Activated T-helper 1 cell treated with anti-CD3 and anti-CD28 coated beads, Interleukin-12 subunit alpha, Interleukin-12 subunit beta, Interleukin-2, Interleukin-4 antibody, amounts not matched to agents 30 ng/mL and 10 ng/mL and 1 ng/mL, durations not matched to agents 14 hours and 24 hours and 36 hours (primary cell): ENCODE measurements around the gene MTHFD2L. TPM values are rescaled to one million over a fixed set of nuclear protein-coding genes. Genes with fewer than 3 reads are reported as not detected.

Experiments
- DNase-seq: peaks from one replicate; pipeline ENCODE4 v3.0.0; 2021; ENCODE audit warnings: low spot score
- H3K27ac Mint-ChIP-seq: one replicate; pipeline ENCODE4 v1.8.0; 2021; ENCODE audit warnings: mild to moderate bottlenecking, mixed read lengths
- H3K27me3 Mint-ChIP-seq: one replicate; pipeline ENCODE4 v1.8.0; 2022; ENCODE audit warnings: mild to moderate bottlenecking, moderate library complexity, mixed read lengths; ENCODE audit not compliant: insufficient read depth
- H3K36me3 Mint-ChIP-seq: one replicate; pipeline ENCODE4 v1.8.0; 2021; ENCODE audit warnings: low read depth, mixed read lengths
- H3K4me1 Mint-ChIP-seq: one replicate; pipeline ENCODE4 v1.8.0; 2021; ENCODE audit warnings: low read depth, mixed read lengths
- H3K4me3 Mint-ChIP-seq: one replicate; pipeline ENCODE4 v1.8.0; 2021; ENCODE audit warnings: mild to moderate bottlenecking, moderate library complexity, mixed read lengths
- H3K9me3 Mint-ChIP-seq: one replicate; pipeline ENCODE4 v1.8.0; 2021; ENCODE audit warnings: mixed read lengths
- intact Hi-C: fragments of 100-400 bp; cut with micrococcal nuclease; formaldehyde crosslinking; loops from one replicate; pipeline ENCODE4 v1.15.1; 2024
- total RNA-seq: library from RNA; stranded (reverse); gene quantifications from 2 replicates; pipeline ENCODE4 v1.2.3, GENCODE V29; 2022

Gene MTHFD2L
- total RNA-seq, 1 donor from 2014 or later = 9.9 TPM

DNA sequence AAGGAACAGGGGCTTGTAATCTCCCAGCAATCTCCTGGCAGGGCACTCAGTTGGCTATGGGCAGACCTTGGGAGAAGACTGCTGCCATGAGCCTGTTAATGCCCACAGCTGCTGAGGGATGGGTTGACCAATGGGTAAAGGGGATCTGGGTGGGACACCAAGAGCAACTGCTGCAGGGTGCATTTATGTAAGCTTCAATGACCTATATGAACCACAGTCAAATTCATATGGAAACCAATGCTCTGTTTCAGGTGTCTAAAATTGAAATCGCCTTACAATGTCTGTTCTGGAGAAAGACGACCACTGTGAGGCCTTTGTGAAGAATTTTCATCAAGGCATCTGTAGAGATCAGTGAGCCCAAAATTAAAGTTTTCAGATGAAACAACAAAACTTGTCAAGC lies 156.4 kb downstream of the MTHFD2L start:
- Mint-ChIP-seq H3K27ac (no peak overlapping the region), H3K36me3 (no peaks in the 10 kb centered on the region), H3K4me3 (no peak overlapping the region), H3K27me3 (peaks cover 7% of the 10 kb centered on the region), H3K4me1 (no peaks in the 10 kb centered on the region), H3K9me3 (no peaks in the 10 kb centered on the region)
- DNase-seq = no peak
- intact Hi-C loops = no loop called here

DNA sequence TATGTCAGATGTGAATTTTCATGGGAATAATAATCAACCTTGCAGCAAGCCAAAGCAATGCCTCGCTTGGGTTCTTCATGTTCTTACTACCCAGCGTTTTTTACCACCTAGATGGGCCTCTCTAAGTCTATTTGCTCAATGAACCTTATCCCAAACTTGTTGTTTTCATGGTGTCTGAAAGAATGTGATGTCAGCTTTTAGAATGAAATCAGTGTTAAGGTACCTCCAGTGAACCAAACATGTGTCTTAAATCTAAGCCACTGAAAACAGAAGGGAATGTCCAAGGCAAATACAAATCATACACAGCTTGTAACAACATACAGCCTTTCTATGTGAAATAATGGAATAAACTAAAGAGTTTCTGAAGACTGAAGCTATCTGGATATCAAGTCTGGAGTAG lies 157.0 kb downstream of the MTHFD2L start:
- Mint-ChIP-seq H3K27ac (no peak overlapping the region), H3K36me3 (no peaks in the 10 kb centered on the region), H3K27me3 (peaks cover 7% of the 10 kb centered on the region), H3K4me3 (no peak overlapping the region), H3K4me1 (no peaks in the 10 kb centered on the region), H3K9me3 (no peaks in the 10 kb centered on the region)
- intact Hi-C loops = no loop called here
- DNase-seq = no peak

DNA sequence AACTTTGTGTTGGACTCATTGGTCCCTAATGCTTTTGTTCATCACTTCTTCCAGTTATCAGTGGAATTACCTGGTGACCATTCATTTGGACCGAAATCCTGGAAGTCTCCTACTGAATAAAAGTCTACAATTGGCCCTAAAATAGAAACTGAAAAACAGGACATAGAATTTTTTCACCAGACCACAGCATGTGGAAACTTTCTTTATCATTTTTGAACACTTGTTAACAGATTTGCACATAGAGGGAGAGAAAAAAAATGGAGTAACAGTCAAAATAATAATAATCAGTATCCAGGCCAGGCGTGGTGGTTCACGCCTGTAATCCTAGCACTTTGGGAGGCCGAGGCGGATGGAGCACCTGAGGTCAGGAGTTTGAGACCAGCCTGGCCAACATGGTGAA lies 157.5 kb downstream of the MTHFD2L start:
- Mint-ChIP-seq H3K27me3 (peaks cover 7% of the 10 kb centered on the region), H3K4me1 (no peaks in the 10 kb centered on the region), H3K27ac (no peak overlapping the region), H3K9me3 (no peaks in the 10 kb centered on the region), H3K36me3 (no peaks in the 10 kb centered on the region), H3K4me3 (no peak overlapping the region)
- no peak for DNase-seq
- intact Hi-C loops = no loop called here

DNA sequence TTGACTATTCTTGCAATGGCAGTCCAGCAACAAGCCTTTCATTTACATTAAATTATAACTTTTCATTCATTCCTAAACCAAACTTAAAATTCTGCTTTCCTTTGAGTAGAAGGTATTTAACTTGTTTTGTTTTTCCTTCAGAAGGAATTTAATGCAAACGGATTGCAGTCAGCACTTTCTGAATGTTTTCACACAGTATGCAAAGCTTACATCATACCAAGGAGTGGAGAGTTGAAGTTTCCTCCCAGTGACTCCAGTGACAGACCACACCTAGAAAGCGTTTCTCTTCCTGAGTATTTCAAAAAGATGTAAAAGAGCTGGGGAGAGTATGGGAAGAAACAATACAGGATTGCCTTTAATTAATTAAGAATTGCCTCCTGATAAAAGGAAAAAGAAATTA lies 158.5 kb downstream of the MTHFD2L start:
- no peak for DNase-seq
- H3K9me3 Mint-ChIP-seq = no peaks in the 10 kb centered on the region
- peaks cover 11% of the 10 kb centered on the region for H3K27me3 Mint-ChIP-seq
- no peaks in the 10 kb centered on the region for H3K4me1 Mint-ChIP-seq
- H3K4me3 Mint-ChIP-seq = no peak overlapping the region
- intact Hi-C loops = no loop called here
- H3K36me3 Mint-ChIP-seq = no peaks in the 10 kb centered on the region
- H3K27ac Mint-ChIP-seq = no peak overlapping the region

DNA sequence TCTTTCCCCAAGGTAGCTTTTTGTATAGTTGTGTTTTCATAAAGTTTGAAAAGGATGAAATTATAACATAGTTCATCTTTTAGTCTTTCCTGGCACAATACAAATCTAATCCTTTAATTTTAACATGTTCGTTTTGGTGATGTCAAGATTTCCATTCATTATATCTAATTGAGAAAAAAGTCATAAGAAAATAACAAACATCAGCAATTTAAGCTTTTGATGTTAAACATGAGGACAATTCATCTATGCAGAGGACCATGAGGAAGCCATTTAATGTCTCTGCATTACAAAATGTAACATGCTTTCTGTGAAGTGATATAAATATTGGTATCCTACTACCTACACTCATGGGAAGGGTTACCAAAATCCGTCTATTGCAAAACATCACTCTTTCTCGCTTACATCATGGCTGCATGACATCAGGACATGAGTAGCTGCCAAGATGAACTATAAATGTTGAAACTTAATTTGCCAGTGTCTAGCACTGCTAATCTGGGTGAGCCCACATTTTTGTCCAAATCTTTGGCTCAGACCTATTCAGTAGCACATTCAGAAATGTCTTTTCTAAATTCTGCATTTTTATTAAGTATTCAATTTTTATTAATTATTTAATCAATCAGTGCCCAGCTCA lies 159.8 kb downstream of the MTHFD2L start:
- Mint-ChIP-seq H3K27ac (no peak overlapping the region), H3K9me3 (no peaks in the 10 kb centered on the region)

DNA sequence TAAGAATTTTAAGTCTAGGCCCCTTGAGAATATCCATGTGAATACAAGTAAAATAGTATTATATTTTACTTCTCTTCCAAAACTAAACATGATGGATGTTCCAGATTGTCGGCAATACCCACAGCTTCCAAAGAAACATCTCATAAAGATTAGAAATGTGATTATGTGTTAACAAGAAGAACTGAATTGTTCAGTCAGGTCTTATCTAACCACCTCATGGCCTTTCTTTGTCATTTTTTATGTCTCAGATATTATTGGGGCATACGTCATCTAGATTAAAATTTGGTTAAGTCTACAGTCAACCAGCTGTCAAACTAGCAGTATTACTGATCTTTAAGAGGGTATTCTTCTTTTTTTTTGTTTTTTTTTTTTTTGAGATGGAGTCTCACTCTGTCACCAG lies 160.4 kb downstream of the MTHFD2L start:
- Mint-ChIP-seq H3K27me3 (peaks cover 13% of the 10 kb centered on the region), H3K4me3 (no peak overlapping the region), H3K9me3 (no peaks in the 10 kb centered on the region), H3K4me1 (no peaks in the 10 kb centered on the region), H3K27ac (no peak overlapping the region), H3K36me3 (no peaks in the 10 kb centered on the region)
- intact Hi-C loops = no loop called here
- DNase-seq = no peak

More for the DNA sequence above, 159.8 kb downstream of the MTHFD2L start:
- Mint-ChIP-seq H3K27me3 (peaks cover 11% of the 10 kb centered on the region), H3K4me1 (no peaks in the 10 kb centered on the region), H3K36me3 (no peaks in the 10 kb centered on the region), H3K4me3 (no peak overlapping the region)
- intact Hi-C loops = no loop called here
- DNase-seq = no peak

DNA sequence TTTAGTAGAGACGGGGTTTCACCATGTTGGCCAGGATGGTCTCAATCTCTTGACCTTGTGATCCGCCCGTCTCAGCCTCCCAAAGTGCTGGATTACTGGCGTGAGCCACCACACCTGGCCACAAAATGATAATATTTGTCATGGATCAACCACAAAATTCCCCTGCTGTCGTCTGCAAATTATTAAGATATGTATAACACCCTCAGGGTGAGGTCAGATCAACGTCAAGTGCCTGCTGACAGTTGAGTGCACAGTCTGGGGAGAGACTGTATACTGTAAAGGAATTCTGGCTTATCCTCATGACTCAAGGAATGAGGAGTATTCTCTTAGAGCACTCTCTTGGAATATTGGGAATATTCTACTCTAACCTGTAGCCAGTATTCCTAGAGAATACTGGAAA lies 161.6 kb downstream of the MTHFD2L start:
- DNase-seq = no peak
- H3K36me3 Mint-ChIP-seq = no peaks in the 10 kb centered on the region
- intact Hi-C loops = no loop called here
- H3K27ac Mint-ChIP-seq = no peak overlapping the region
- H3K4me1 Mint-ChIP-seq = no peaks in the 10 kb centered on the region
- H3K4me3 Mint-ChIP-seq = no peak overlapping the region
- peaks cover 12% of the 10 kb centered on the region for H3K27me3 Mint-ChIP-seq
- no peaks in the 10 kb centered on the region for H3K9me3 Mint-ChIP-seq

DNA sequence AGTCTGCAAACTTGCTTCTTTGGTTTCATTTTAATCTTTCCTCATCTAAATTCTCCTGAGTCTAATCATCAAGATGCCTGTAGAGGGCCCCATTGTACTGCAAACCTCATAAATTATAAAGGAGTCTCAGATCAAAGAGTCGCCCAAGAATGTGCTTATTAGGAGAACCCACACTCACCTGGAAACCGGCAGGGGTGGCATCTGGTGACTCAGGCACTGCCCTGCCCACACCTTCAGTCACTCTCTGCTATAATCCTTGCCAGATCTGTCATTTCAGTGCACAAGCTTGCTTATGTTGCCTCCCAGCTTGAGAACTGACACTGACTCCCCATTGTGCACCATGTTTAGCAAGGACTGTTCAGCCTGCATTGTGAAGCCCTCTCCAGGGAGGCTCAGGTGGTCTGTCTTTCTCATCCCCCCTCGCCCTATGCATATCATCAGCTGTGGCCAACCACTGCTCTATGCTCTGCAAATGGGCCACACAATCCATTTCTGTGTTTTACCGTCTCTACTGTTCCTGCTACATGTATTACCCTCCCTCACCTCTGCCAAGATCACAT lies 162.7 kb downstream of the MTHFD2L start:
- H3K9me3 Mint-ChIP-seq = no peaks in the 10 kb centered on the region

DNA sequence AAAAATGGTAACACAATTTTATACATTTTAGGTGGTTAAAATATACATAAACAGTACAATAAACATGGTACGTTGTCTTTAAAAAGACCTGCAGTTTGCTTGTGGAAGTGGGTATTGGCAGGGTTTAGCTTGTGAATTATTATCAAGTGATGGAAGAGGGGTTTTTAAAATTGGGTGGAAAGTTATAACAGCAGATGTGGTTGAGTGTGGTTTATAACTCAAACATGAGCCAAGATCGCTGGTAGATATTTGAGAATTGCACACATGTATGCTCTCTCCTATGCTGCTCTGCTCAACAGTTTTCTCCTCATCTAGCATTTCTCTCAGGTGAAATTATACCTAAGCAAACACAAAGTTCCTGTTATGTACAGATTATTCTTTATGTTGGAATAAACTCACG lies 164.4 kb downstream of the MTHFD2L start:
- Mint-ChIP-seq H3K9me3 (no peaks in the 10 kb centered on the region), H3K36me3 (no peaks in the 10 kb centered on the region), H3K4me1 (no peaks in the 10 kb centered on the region), H3K27me3 (peaks cover 14% of the 10 kb centered on the region), H3K27ac (no peak overlapping the region), H3K4me3 (no peak overlapping the region)
- DNase-seq = no peak
- intact Hi-C loops = loop anchor here (5.0 kb wide), 2 partner anchors 125 to 210 kb away; partner anchors contain the start of gene AREG

More for the DNA sequence above, 162.7 kb downstream of the MTHFD2L start:
- H3K4me1 Mint-ChIP-seq = no peaks in the 10 kb centered on the region
- DNase-seq = no peak
- H3K36me3 Mint-ChIP-seq = no peaks in the 10 kb centered on the region
- no peak overlapping the region for H3K27ac Mint-ChIP-seq
- H3K27me3 Mint-ChIP-seq = peaks cover 14% of the 10 kb centered on the region
- intact Hi-C loops = loop anchor here (1.0 to 5.0 kb wide), 5 partner anchors 127 to 355 kb away; partner anchors contain the start of gene AREG
- no peak overlapping the region for H3K4me3 Mint-ChIP-seq

DNA sequence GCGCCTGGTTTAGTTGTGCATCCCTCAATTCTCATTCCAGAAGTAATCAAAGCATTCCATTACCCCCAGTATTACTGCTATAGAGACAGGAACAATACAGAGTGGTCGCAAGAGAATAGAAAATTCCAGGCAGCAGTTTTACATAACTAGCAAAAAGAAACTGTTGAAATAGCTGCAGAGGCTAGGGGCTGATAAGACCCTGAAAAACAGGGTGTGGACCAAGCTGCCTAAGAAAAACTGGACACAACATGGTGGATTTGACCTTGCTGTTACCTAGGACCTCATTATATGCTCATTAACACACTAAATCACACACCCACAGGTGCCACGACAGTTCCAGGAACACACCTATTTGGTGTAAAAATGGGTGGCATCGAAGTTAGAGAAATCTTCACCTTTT lies 165.7 kb downstream of the MTHFD2L start:
- Mint-ChIP-seq H3K4me1 (no peaks in the 10 kb centered on the region), H3K9me3 (no peaks in the 10 kb centered on the region), H3K27me3 (peaks cover 14% of the 10 kb centered on the region), H3K36me3 (no peaks in the 10 kb centered on the region), H3K4me3 (no peak overlapping the region), H3K27ac (no peak overlapping the region)
- no peak for DNase-seq
- intact Hi-C loops = loop anchor here (5.0 kb wide), 2 partner anchors 124 to 209 kb away; partner anchors contain the start of gene AREG

DNA sequence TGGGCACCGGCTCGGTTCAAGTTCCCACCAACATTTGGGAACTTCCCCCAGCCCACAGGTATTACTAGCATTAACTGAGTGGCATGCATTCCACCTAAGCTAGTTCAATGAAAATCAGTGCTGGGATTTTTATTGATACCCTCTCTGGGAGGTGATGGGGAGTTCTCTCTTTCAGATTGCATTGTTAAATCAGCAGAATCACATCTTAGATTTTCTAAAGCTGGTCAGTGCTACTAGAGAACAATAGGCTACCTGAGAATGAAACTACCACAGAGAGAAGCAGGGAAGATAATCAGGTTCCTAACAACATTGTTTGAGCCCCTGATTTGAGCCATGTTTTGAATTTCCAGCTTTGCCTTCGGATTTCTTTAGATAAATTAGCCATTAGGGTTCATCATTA lies 166.3 kb downstream of the MTHFD2L start:
- Mint-ChIP-seq H3K27ac (no peak overlapping the region), H3K27me3 (peaks cover 14% of the 10 kb centered on the region), H3K4me1 (no peaks in the 10 kb centered on the region), H3K4me3 (no peak overlapping the region), H3K9me3 (no peaks in the 10 kb centered on the region), H3K36me3 (no peaks in the 10 kb centered on the region)
- no peak for DNase-seq
- intact Hi-C loops = loop anchor here (5.0 kb wide), 2 partner anchors 123 to 208 kb away; partner anchors contain the start of gene AREG

DNA sequence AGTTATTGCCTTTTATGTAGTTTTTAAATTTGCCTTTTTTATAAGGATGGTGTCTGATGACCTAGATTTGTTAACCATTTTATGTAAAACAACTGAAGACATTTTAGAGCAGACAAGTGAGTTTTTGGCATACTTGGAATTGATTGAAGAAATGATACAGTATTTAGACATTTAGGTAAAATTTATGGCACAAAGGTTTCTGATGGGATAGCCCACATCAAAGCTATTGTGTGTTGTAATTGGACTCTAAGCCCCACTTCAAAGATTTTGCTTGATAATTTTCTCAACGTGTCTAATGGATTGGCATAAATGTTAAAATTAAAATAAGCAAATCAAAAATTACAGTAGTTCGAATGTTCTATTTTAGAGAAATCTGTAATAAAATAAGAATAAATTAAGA lies 168.0 kb downstream of the MTHFD2L start:
- Mint-ChIP-seq H3K4me1 (no peaks in the 10 kb centered on the region), H3K4me3 (no peak overlapping the region), H3K27ac (no peak overlapping the region), H3K36me3 (no peaks in the 10 kb centered on the region), H3K27me3 (peaks cover 11% of the 10 kb centered on the region), H3K9me3 (no peaks in the 10 kb centered on the region)
- intact Hi-C loops = no loop called here
- no peak for DNase-seq

DNA sequence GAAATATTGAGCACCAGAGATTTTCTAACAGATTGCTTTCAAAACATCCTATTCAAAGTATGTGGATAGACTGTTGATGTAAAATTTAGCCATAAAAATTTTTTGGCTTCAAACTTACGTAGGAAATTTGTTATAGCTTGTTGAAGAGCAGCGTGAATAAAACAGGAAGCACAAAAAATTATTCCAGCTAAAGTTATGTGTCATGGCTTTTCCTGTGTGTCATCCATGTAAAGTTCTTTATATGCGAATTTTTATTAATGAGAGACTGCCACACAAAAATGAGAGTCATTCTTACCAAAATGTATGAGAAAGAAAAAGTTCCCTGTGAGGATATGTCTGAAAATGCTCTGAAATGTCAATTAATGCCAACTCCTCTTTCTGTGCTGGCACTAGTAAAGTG lies 169.8 kb downstream of the MTHFD2L start:
- Mint-ChIP-seq H3K9me3 (no peaks in the 10 kb centered on the region), H3K36me3 (no peaks in the 10 kb centered on the region), H3K4me3 (no peak overlapping the region), H3K27me3 (peaks cover 10% of the 10 kb centered on the region), H3K27ac (no peak overlapping the region), H3K4me1 (no peaks in the 10 kb centered on the region)
- DNase-seq = no peak
- intact Hi-C loops = no loop called here
